GM18873 (cell line): Measurements from ENCODE around the gene GRID2.
"Not testable (repeated sequence)": the region's sequence is repeated elsewhere in the genome, so short reads cannot be mapped to it uniquely, and the experiment has no call there.

Experiments used
- ATAC-seq: cut with Tn5 transposase; IDR thresholded peaks from one replicate; pipeline ENCODE4 v1.9.1; 2021; ENCODE audit warnings: mild to moderate bottlenecking, moderate library complexity, moderate number of reproducible peaks; ENCODE audit not compliant: unreplicated experiment, low FRiP score

Gene GRID2

DNA sequence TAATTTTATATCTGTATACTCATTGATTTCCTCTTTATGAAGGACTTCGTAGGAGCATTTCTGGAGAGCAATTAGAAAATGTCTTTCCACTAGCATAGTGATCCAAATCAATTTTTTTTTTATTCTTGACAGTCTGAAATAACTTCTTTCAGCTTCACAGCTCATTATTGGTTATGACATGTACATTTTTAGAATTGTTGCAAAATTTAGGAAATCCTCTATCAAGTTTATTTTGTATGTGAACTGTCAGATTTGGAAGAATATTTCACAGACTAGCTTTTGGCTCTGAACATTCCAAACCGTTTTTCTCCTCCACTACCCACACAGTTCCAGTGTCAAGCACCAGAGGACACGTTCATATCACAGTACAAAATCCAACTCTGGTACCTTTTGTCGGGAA lies 1275.2 kb downstream of the GRID2 start:
- ATAC-seq = no peak

DNA sequence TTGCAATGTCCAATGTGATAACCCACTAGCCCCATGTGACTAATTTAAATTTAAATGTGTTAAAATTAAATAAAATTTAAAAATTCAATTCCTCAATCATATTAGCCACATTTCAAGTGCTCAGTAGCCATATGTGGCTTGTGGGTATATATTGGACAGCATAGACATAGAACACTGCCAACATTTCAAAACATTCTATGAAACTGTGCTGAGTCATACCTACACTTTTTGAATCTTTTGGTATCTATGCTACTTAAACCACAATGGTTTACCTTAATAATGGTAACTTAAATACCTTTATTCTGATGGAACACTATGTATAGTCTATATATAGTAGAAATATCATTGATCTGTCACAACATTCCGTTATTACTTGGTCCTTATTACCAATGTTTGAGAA lies 1301.4 kb downstream of the GRID2 start:
- ATAC-seq = no peak

DNA sequence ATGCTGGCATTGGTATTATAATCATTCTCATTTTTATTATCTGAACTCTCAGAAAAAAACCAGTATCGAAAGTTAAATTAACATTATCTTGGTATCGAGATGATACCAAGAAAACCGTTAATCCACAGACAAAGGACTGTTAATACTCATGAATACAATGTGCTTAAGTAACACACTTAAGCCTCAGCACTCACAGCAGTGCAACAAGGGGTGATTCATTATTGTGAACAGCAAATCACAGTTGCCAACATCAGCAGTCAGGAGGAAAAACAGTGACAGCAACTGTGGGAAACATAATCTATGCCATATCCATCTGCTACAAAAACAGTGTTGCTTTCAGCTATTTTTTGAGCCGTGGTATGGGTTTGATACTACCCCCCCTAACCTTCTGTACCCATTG lies 1313.8 kb downstream of the GRID2 start:
- no peak for ATAC-seq

DNA sequence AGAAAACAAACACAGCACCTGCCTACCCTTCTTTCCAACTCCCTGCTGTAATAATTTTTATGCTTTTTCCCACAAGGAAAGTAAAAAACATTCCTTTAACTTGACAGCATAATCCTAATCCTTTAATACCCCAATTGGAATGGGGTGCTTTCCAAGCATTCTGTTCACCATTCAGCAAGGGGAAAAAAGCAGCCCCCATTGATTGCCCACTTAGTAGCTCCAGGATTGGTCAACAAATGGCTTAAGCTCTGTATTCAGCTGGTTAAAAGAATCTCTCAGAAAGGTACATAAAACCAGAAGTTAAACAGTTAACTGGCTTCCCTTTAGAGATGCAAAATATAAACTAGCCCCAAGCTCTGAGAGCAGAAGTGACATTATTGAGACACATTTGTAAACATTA lies 1330.0 kb downstream of the GRID2 start:
- no peak for ATAC-seq

DNA sequence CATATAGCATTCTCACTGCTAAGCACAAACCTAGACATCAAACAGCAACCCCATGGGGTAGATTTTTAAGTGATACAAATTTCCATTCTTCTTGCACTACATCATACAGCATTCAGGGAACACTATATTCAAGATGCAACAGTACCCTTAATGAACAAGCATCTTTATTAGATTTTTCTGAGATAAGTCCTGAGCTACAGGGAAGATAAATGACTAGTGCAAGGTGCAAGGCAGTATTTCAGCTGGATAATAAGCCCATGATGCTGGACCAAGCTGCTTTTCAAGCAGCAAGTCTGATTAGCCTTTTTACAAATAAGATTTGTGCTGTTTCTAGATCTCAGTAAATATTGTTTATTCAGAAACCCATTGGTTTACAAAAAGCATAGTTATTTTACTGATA lies 1332.2 kb downstream of the GRID2 start:
- no peak for ATAC-seq

DNA sequence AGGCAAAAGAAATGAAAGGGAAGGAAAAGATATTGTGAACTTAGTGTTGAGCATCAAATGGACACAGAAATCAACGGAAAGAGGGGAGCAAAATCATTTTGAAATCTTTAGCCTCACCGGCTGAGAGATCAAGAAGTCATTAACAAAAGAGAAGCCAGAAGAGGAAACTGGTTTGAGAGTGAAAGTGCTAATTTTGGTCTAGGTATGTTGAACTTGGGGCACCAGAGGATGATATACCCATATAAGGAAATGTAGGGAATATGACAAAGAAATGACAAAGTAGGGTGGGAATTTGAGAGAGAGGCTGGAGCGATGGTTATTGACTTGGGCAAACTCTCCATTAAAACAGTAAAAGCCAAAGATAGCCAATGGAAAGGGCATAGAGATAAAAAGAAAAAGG lies 1341.4 kb downstream of the GRID2 start:
- no peak for ATAC-seq

DNA sequence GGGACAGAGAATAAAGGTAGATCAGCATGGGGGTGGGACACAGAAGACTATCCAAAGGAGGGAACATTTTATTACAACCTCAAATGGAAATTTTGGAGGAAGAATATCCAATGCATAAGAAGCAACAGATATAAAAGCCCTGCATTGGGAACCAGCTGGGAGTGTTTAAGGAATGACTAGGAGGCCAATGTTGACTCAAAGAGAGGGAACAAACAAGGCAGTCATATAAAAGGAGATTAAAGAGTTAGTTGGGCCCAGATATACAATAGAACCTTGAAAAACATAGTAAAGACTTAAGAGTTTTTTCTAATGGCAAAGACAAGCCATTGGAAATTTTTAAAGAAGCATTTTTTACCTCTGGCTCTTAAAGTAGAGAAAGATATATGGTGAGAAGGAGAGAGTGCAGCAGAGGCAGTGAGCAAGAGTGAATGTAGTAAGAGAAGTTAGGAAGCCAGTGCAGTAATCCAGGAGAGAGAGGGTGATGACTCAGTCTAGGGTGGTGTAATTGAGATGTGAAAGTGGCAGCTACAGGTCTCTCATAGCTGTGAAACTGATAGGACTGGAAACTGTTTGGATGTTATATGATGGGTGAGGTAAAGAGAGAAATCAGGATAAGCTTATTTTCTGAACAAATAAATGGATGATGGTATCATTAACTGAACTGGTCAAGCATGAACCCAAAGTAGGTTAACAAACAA lies 1342.6 kb downstream of the GRID2 start:
- no peak for ATAC-seq

DNA sequence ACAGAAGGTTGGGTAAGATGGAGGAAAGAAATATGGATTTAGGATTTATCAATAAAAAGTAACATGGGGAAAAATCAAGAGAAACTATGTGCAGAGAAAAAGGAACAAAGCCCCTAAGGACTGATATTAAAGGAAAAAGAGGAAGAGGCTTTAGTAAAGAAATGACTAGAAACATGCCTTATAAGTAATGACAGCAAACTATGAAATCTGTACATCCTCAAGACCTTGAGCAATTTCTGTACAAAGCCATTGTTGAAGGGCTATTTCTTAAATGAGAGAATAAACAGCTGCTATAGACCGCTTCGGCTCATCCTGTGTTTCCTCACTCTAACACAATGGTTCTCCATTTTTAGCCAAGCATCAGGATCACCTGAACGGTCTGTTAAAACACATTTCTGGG lies 1344.5 kb downstream of the GRID2 start:
- no peak for ATAC-seq

DNA sequence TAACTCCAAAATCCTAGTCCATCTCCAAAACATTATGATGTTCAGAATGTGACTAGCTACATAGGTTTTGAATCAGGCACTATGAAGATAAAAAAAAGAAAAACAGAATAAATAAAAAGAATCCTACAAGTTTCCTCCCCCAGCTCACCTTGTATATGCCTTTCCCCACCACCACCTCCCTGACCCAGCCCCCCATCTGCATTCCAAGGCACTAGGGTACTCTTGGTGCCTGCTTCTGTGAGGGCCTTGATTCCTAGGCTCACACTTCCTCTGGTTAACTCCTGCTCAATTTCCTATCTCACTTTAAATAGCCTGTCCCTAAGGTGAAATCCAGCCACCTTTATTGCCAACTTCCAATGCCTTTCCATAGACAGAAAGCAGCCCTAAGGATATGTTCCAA lies 1346.1 kb downstream of the GRID2 start:
- ATAC-seq = no peak

DNA sequence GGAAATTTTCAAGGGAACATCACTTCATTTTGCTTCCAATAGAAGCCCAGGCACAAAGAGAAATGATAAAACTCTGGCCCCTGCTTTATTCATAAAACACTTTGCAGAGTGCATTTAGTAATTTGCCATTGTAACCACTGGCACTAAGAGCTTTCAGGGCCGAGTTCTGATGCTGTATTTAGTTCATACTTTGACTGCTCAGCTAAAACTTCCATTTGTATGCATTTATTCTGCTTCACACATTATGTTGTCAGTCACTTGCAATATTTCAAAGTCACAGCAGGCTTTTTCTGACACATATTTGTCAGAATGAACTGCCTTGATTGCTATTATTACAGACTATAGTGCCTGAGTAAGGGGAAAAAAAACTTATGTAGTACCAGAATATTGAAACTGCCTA lies 1350.4 kb downstream of the GRID2 start:
- ATAC-seq = no peak

DNA sequence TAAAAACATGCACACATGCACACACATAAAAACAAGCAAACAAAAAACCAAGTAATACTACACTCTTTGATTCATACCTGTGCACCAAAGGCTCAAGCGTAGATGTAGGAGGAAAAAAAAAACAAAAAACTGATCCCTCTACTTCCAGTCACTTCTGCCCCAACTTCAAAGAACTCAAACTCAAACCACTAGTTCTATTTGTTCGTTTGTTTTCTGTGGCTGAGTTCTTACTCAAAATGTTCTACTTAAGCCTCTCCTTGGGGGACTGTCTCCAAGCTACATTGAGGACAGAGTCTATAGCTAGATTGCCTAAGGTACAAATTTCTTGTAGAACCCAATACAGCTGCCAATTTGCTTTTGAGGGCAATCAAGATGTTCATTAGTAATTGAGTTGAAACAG lies 1353.8 kb downstream of the GRID2 start:
- peak; percentile 61 for ATAC-seq

DNA sequence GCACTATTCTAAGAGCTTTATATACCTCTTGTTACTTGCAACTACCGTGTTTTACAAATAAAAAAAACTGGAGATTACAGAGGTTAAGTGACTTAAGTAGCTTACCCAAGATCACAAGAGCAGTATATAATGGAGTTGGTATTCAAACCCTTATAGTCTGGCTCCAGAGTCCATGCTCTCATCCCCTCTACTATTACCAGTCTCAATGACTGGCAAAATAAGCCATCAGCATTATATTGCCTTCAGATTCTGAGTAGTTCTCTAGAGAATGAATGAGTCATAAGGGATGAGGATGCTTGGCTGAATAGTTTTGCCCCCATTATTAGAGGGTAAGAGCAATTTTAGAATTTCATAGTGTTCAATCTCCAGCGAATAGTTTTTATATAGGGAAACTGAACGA lies 1354.7 kb downstream of the GRID2 start:
- no peak for ATAC-seq

DNA sequence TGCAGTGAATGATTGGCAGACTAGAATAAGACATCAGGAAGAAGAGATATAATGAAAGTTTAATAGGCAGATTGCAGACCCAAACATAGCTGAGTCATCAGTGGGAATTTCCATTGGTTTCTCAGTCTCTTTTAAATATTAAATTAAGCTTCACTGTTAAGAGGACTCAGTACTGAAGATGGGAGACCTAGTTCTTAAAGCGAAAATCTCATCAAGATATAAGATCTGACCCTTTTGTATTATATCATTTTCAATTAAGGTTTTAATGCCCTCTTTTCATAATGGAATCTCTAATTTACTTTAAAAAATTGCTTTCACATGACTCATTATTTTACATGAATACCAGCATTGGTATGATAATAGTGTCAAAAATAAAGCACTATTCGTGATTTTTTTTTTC lies 1355.9 kb downstream of the GRID2 start:
- ATAC-seq = no peak

DNA sequence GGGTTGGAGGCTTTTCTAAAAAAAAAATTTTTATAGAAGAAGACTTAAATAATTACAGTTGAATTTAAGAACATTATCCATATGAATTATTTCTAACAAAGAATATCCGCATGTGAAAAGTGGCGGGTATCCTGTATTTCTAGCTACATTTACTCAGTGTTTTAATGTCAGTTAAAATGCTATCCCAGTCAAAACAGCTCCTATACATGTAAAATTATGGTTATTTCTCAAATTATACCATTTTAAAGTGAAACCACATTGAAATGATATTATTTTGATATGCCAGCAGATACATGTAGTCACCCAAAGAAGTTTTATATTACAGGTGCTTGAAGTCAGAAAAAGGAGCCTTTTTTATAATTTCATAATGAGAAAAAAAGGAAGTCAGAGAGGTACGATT lies 1356.3 kb downstream of the GRID2 start:
- no peak for ATAC-seq

DNA sequence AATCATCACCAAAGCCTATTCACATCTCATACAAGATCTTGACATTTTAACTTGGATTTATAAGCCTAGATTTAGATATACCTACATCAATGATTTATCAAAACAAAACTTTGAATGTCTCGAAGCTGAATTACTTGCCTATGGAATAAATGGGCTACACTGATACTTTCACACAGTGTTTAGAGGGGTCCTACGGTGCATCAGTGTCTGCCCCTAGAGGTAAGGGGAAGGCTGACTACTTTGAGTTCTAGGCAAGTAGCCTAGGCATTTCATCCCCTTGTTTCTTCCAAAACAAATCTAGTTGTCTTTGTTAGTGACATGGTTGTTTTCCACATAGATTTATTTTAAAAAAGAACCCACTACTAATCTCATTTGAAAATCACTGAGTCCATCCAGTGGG lies 1366.7 kb downstream of the GRID2 start:
- ATAC-seq = no peak

DNA sequence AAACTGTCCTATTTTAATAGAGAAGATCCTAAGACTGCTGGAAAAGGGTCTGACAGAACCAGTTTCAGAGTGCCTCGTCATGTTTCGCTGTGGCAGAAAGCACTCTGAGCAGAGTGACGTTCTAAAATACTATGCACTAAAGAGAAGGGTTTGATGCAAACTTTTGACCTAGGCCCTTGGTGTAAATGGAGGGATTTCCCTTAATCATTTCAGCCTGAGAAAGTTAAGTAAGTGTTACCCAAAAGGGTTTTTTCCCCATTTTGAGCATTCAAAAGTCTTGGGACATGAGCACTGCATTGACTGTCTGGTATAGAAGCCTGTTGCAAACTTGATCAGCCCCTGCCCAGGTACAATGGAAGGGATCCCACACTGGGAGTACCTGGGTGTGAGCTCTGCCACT lies 1367.3 kb downstream of the GRID2 start:
- no peak for ATAC-seq

DNA sequence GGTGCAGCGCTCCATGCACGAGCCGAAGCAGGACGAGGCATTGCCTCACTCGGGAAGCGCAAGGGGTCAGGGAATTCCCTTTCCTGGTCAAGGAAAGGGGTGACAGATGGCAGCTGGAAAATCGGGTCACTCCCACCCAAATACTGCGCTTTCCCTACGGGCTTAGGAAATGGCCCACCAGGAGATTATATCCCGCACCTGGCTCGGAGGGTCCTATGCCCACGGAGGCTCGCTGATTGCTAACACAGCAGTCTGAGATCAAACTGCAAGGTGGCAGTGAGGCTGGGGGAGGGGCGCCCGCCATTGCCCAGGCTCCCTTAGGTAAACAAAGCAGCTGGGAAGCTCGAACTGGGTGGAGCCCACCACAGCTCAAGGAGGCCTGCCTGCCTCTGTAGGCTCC lies 1373.2 kb downstream of the GRID2 start:
- ATAC-seq = not testable (repeated sequence)

DNA sequence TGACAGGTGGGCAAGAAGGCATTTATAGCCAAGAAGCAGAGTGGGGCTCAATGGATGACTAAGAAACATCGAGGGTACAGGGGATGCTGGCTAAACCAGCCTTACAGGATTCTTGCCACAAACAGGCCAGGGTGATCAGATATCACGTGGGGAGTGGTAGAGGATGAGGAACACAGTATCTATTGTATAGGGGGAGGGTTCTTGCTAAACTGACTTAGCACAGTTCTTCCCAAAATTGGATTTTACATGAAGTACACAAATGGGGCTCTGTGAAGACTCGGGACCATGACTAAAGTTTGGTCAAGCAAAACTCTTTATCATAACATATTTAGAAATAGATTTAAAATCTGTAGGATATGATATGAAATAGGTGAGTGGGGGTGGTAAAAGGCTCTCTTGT lies 1380.8 kb downstream of the GRID2 start:
- ATAC-seq = no peak

DNA sequence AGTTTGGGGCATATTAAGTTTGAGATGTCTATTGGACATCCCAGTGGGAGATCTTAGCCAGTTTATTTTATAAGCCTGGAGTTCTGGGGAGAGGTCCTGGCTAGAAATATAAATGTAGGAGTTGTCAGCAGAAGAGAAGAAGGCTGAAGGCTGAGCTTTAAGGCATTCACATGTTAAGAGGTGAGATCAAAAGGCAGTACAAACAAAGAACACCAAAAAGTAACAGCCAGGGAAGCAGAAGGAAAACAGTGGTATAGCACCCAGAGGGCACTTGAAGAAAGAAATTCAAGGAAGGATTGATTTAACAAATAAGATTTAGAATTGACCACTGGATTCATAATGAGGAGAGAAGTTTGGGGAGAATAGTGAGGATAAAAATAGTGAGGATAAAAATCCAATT lies 1383.5 kb downstream of the GRID2 start:
- ATAC-seq = no peak

DNA sequence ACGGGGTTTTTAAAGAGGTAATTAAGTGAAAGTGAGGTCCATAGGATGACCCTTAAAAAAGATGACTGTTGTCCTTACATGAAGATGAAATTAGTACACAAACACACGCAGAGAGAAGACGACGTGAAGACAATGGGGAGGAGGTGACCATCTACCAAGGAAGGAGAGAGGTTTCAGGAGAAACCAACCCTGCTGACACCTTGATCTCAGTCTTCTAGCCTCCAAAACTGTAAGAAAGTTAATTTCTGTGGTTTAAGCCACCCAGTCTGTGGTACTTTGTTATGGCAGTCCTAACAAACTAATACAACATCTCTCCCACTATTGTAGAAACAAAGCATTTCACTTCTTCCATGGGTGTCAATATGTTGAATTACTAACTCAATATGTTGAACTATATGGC lies 1385.2 kb downstream of the GRID2 start:
- ATAC-seq = no peak

DNA sequence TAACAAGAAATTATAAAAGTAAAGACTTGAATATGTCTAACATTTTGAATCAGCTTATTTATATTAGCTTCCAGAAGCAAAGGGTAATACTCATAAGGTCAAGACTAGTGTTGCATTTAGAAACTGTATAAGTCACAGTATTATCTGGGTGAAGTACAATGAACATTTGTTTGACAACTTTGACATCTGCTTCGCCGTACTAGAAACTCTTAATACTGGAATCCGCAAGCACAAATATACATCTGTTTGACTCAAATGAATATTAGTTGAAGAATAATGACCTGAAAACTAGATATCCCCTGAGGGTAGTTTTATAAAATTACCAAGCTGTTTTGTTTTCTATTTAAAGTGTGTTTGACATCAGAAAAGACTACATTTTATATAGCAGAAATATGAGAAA lies 1389.4 kb downstream of the GRID2 start:
- ATAC-seq = no peak

DNA sequence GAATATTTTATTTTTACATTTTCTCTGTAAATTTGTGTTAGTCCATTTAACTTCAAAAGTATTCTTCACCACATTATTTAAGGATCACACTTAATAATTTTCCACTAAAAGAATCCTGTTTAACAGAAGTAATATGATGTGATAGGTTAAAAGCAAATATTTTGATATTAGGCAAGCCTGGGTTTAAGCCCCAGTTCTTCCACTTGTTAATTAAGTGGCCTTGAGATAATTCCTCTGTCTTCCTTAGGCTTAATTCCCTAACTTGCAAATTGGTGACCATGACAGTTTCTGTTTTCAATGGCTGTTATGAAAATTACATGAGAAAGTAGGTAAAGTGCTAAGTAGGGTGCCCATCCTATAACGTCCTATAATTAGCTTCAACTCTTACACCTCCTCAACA lies 1394.9 kb downstream of the GRID2 start:
- no peak for ATAC-seq

DNA sequence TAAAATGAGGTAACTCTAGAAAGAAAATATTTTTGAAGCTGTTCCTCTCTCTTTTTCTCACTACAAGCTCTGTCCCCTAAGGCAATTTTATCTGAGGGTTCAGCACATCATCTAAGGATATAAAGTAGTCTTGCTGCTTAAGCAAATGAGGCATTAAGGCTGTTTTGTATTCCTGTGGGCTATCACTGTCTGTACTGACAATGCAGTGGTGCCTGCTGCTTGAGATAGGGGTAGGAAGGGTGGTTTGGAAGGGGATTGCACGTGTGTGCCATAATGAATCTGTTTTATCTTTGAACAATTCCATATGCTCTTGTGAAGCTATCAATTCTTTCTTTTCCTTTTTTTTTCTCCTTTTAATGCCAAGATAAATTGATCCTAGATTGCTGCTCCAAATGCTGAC lies 1396.8 kb downstream of the GRID2 start:
- ATAC-seq = no peak
